CD4-positive, alpha-beta T cell treated with Interleukin-17A for 1 hour (primary cell): ENCODE measurements around the gene RND3.

Experiments
- DNase-seq: peaks from one replicate; pipeline ENCODE4 v3.0.0-alpha.2; 2020

RND3 gene

GRCh38 chr2:150432312-150432625 is 55.2 kb downstream of the RND3 start:
- no peak for DNase-seq

GRCh38 chr2:150431561-150432311 is 55.7 kb downstream of the RND3 start:
- DNase-seq: no peak

- DNase-seq: no peak
These were observed 58.0 kb downstream of the RND3 start for GRCh38 chr2:150429384-150429961.

DNA sequence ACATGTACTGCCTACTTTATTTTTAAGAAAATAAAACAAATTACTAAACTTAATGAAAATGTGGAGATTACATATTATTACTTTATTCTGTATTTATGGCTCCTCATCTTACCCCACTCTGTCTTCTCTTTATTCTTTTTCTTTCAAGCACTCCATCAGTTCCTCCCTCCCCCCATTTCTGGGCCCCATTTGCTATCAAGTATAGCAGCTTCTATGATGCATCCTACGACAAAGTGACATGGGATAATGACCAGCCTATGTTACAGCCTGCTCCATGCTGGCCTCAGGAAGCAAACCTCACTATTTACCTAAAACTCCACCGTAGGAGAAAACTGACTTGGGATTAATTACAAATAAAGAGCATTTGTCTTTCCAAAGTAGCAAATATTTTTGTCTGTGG is 58.8 kb downstream of the RND3 start:
- no peak for DNase-seq

DNA sequence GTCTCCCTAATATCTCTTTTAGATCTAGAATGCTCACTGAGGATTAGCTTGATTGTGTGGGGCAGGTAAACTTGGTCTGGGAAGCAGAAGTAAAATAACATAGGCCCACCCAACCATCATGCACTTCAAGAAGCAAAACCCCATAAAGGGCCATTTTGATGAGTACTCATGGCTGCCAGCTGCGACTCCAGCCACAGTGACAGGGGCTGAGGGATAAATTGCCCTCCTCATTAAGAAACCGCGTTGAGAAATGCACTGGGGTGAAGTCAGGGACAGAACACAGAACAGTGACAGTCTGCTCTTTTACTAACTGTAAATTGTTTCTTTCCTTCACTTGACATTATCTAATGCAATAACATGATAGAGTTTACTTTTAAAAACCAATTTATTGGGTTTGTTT is 60.2 kb downstream of the RND3 start:
- DNase-seq: no peak

DNA sequence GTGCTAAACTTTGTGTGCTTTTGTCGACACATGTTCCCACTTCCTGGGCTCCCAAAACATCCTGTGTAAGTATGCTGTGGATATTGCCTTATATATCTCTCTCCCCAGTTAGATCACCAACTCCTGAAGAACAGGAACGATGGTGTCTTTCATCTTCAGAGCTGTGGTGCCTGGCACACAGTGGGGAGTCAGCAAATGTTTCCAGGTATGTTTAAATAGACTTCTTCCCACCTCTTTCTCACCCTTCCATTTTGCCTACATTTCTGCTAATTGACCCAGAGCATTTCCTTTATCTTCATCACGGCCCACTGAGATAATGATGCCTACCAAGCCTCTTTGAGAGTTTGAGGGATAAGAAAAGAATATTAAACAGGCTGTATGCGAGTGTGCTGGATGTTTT is 60.7 kb downstream of the RND3 start:
- no peak for DNase-seq

- no peak for DNase-seq
These were observed 61.2 kb downstream of the RND3 start for GRCh38 chr2:150426315-150426714.

DNA sequence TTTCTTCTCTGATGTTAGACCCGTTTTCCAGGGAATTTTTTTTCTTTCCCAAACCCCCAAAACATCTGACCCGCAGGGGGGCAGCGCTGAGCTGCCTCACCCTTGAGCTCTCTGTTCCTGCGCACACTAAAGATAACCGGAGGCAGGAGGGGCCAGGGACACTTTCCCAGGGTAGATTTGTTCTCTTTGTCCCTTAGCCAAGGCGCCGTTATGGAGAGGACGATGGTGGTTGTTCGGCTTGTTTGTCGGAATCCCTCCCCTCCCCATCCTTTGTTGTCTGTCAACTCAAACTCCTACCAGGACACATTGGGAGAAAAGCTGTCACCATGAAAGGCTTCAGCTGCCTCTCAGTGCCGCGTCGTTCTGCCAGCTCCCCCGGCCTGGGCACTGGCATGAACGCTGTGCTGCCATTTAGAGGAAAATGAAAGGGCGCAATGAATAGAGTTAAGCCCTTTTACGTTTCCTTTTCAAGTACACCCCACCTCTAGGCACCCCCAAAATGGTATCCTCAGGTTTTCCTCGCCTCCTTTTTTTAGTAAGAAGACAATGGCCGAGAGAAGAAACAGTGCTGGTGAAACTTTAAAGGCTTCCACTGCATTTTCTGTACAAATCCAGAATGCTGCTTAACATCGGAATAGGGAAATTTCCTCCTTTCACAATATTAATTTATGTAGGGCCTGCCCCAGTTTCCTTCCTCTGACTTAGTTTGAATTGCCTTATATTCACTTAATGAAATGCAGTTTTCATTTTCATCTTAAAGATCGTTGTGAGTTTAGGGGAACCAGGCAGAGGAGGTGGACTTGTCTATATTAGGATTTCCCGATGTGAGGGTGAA is 62.1 kb downstream of the RND3 start:
- no peak for DNase-seq

GRCh38 chr2:150424406-150424805 is 63.1 kb downstream of the RND3 start:
- DNase-seq: no peak

DNA sequence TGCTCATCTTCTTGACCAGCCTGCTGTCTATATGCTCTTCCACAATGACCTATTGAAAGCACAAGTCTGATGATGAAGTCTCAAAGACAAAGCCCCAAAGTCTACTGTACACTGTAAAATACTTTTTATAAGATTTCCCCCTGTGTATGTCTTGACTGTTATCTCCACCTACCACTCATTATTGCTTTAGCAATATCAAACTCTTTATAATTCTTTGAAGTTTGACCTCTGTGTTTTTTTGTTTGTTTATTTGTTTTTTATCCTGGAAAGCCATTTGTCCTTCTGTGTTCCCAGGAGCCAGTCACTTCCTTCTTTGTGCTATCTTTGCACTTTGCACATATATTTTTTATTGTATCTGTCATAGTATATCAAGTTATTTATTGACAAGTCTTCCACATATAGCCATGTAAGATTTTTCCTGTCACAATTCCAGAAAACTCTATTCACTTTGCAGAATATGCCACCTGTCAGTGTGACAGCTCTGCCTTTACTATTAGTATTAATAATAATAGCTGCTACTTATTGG is 66.3 kb downstream of the RND3 start:
- no peak for DNase-seq

DNA sequence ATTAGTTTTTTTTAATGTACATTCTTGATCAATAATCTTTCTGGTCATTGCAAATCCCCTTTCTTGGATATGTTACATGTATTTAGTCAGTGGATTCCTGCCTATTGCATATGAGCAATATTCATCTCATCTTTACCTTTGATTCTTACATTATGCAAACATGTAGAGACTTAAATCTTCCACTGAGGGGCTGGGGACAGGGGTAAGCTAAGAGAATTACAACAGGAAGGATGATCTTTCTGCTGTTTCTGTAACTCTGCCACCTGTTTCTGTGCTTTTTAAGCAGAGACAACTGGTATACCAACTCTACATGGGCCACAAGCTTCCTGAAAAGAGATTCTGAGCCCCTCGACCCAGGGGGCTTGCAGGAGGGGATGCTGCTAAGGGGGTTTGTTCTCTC is 68.6 kb downstream of the RND3 start:
- no peak for DNase-seq
